HG02678 (cell line): ENCODE data around the gene TTC21A.
"Not testable (repeated sequence)": the region's sequence is repeated elsewhere in the genome, so short reads cannot be mapped to it uniquely, and the experiment has no call there.

Experiments
- ATAC-seq: cut with Tn5 transposase; IDR thresholded peaks from one replicate; pipeline ENCODE4 v1.9.1; 2021; ENCODE audit warnings: mild to moderate bottlenecking, moderate library complexity; ENCODE audit not compliant: unreplicated experiment

Gene TTC21A

GRCh38 chr3:39107388-39108199 is at the start of gene TTC21A, which contains the start of gene GORASP1:
TSS of gene TTC21A (plus strand) at chr3:39107680. CDS start at chr3:39107838, 158 bp downstream.
TSS of gene GORASP1 (minus strand) at chr3:39107627. CDS start at chr3:39107541, 86 bp downstream.
- ATAC-seq = peak; percentile 56

GRCh38 chr3:39061228-39061627 is 46.3 kb upstream of the TTC21A start:
- ATAC-seq = not testable (repeated sequence)

- ATAC-seq = no peak
These were observed 45.3 kb upstream of the TTC21A start for GRCh38 chr3:39062180-39062579.

GRCh38 chr3:39063143-39063542 is 44.3 kb upstream of the TTC21A start:
- ATAC-seq = no peak

GRCh38 chr3:39064646-39065045 is 42.8 kb upstream of the TTC21A start:
- ATAC-seq = no peak

- ATAC-seq = peak; percentile 96
These were observed 42.3 kb upstream of the TTC21A start for GRCh38 chr3:39065197-39065596.

GRCh38 chr3:39067286-39067685 is 40.2 kb upstream of the TTC21A start:
- no peak for ATAC-seq

- ATAC-seq = no peak
These were observed 38.9 kb upstream of the TTC21A start for GRCh38 chr3:39068556-39068955.

GRCh38 chr3:39075910-39076309 is 31.6 kb upstream of the TTC21A start:
- peak; percentile 61 for ATAC-seq

- no peak for ATAC-seq
These were observed 27.9 kb upstream of the TTC21A start for GRCh38 chr3:39079530-39079929.

GRCh38 chr3:39080026-39080425 is 27.5 kb upstream of the TTC21A start:
- ATAC-seq = no peak

GRCh38 chr3:39082666-39083313 is 24.7 kb upstream of the TTC21A start:
- no peak for ATAC-seq

GRCh38 chr3:39086144-39086543 is 21.3 kb upstream of the TTC21A start:
- ATAC-seq = peak; percentile 84

- no peak for ATAC-seq
These were observed 19.0 kb upstream of the TTC21A start for GRCh38 chr3:39088456-39088855.

- ATAC-seq = no peak
These were observed 18.6 kb upstream of the TTC21A start for GRCh38 chr3:39088889-39089288.

GRCh38 chr3:39090922-39091321 is 16.6 kb upstream of the TTC21A start:
- no peak for ATAC-seq

GRCh38 chr3:39094851-39095677 is 12.4 kb upstream of the TTC21A start:
- no peak for ATAC-seq

- no peak for ATAC-seq
These were observed 11.7 kb upstream of the TTC21A start for GRCh38 chr3:39095778-39096177.

- ATAC-seq = no peak
These were observed 10.7 kb upstream of the TTC21A start for GRCh38 chr3:39096775-39097174.

GRCh38 chr3:39097716-39098472 is 9.6 kb upstream of the TTC21A start:
- ATAC-seq = no peak
